Caco-2 (cell line): ENCODE data around the gene MEMO1. TPM values are rescaled to one million over a fixed set of nuclear protein-coding genes. Genes with fewer than 3 reads are reported as not detected.

Experiments used
- BruUV-seq: library from RNA; stranded (reverse); fragments of 400-500 nt; replicated peaks from 2 replicates; lab custom pipeline; 2021; lab: Mats Ljungman, UMichigan
- CTCF ChIA-PET: fragments of 300-600 bp; sonication (Branson Sonifier 250); formaldehyde crosslinking; loops from one replicate; lab custom pipeline; 2022; ENCODE audit warnings: antibody characterized with exemption; lab: Charles Lee
- POLR2A ChIA-PET: fragments of 300-600 bp; sonication (Branson Sonifier 250); formaldehyde crosslinking; loops from one replicate; lab custom pipeline; 2022; ENCODE audit warnings: antibody characterized with exemption; lab: Charles Lee
- DNase-seq, 2 experiments: peaks; one replicate each; pipeline versions ENCODE4 v3.0.0 to v3.0.0-alpha.2; 2020 to 2022
- H3K27me3 ChIP-seq: replicated peaks from 2 replicates; pipeline ENCODE4 v1.6.0; 2011; ENCODE audit warnings: low read length; ENCODE audit not compliant: control insufficient read depth, insufficient read depth
- H3K36me3 ChIP-seq: 2 replicates; pipeline ENCODE4 v1.5.1; 2011; ENCODE audit warnings: low read length; ENCODE audit not compliant: control insufficient read depth, insufficient read depth
- H3K4me1 ChIP-seq: fragments of 250-450 bp; sonication (Bioruptor Pico); 2 replicates; pipeline ENCODE4 v1.5.1; 2020; ENCODE audit warnings: mild to moderate bottlenecking
- H3K4me3 ChIP-seq: 2 replicates; pipeline ENCODE4 v1.5.1; 2011; ENCODE audit warnings: low read depth, mild to moderate bottlenecking, control low read depth, low read length
- H3K9me3 ChIP-seq: fragments of 250-450 bp; sonication (Bioruptor Pico); 2 replicates; pipeline ENCODE4 v1.5.1; 2020; ENCODE audit warnings: mild to moderate bottlenecking, moderate library complexity
- H3K27ac Mint-ChIP-seq: one replicate; pipeline ENCODE4 v1.8.0; 2022; ENCODE audit warnings: mixed read lengths; ENCODE audit not compliant: unreplicated experiment
- H3K27me3 Mint-ChIP-seq: one replicate; pipeline ENCODE4 v1.8.0; 2022; ENCODE audit warnings: mixed read lengths; ENCODE audit not compliant: insufficient read depth, unreplicated experiment
- H3K36me3 Mint-ChIP-seq: one replicate; pipeline ENCODE4 v1.8.0; 2022; ENCODE audit warnings: mild to moderate bottlenecking, mixed read lengths; ENCODE audit not compliant: insufficient read depth, unreplicated experiment
- H3K4me1 Mint-ChIP-seq: one replicate; pipeline ENCODE4 v1.8.0; 2022; ENCODE audit warnings: low read depth, mixed read lengths; ENCODE audit not compliant: unreplicated experiment
- H3K4me3 Mint-ChIP-seq: one replicate; pipeline ENCODE4 v1.8.0; 2022; ENCODE audit warnings: mild to moderate bottlenecking, moderate library complexity, mixed read lengths; ENCODE audit not compliant: unreplicated experiment
- H3K9me3 Mint-ChIP-seq: one replicate; pipeline ENCODE4 v1.8.0; 2022; ENCODE audit warnings: mixed read lengths; ENCODE audit not compliant: unreplicated experiment
- intact Hi-C: fragments of 100-400 bp; cut with micrococcal nuclease; formaldehyde crosslinking; loops from one replicate; pipeline ENCODE4 v1.10.0; 2022; ENCODE audit not compliant: unreplicated experiment
- total RNA-seq: library from RNA; stranded (reverse); gene quantifications from 2 replicates; pipeline ENCODE4 v1.2.3, GENCODE V29; 2022
- TF ChIP-seq, protein P1 (sequence below), 2 experiments: fragments of 200-600 bp in 1 of 2; IDR thresholded peaks; 1 replicate in 1 of 2; 2 replicates in 1 of 2; pipeline versions ENCODE4 v1.5.1 to v1.8.0; 2011 to 2022; ENCODE audit warnings: antibody characterized with exemption in 1 of 2, control low read depth in 1 of 2, inconsistent platforms in 1 of 2, low read depth in 1 of 2, low read length in 1 of 2, mild to moderate bottlenecking in 1 of 2, moderate library complexity in 1 of 2; ENCODE audit not compliant: insufficient read depth in 1 of 2, severe bottlenecking in 1 of 2, unreplicated experiment in 1 of 2

The MEMO1 gene
- total RNA-seq, 1 experiment from 2014 or later = 79.0 TPM

DNA sequence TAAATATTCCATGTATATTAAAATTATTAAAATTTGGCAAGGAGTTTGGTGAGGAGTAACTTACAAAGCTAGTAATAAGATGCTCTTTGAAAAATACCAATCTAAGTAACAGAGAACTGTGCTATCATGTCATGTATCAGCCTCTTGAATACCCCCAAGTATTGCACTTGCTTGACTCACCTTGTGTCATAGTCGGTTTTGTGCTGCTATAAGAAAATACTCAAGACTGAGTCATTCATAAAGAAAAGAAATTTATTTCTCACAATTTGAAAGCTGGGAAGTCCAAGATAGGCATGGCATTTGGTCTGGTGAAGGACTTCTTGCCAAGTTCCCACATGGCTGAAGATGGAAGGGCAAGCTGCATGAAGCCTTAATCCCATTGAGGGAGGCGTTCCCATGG lies 179.2 kb downstream of the MEMO1 start:
- peaks cover 18% of the 10 kb centered on the region for H3K9me3 Mint-ChIP-seq
- CTCF ChIA-PET = no interaction called here
- H3K4me3 ChIP-seq = no peak overlapping the region
- no peaks in the 10 kb centered on the region for H3K27me3 Mint-ChIP-seq
- no peaks in the 10 kb centered on the region for H3K36me3 ChIP-seq
- H3K27me3 ChIP-seq = no peaks in the 10 kb centered on the region
- DNase-seq = no peak
- BruUV-seq = no TSS peak
- H3K9me3 ChIP-seq = peaks cover 3% of the 10 kb centered on the region; the same call in 1 of the 2 replicates
- H3K4me1 Mint-ChIP-seq = no peaks in the 10 kb centered on the region
- H3K36me3 Mint-ChIP-seq = no peaks in the 10 kb centered on the region
- H3K4me3 Mint-ChIP-seq = no peak overlapping the region
- H3K27ac Mint-ChIP-seq = no peak overlapping the region
- H3K4me1 ChIP-seq = no peaks in the 10 kb centered on the region
- intact Hi-C loops = no loop called here
- TF ChIP-seq, protein P1, sequence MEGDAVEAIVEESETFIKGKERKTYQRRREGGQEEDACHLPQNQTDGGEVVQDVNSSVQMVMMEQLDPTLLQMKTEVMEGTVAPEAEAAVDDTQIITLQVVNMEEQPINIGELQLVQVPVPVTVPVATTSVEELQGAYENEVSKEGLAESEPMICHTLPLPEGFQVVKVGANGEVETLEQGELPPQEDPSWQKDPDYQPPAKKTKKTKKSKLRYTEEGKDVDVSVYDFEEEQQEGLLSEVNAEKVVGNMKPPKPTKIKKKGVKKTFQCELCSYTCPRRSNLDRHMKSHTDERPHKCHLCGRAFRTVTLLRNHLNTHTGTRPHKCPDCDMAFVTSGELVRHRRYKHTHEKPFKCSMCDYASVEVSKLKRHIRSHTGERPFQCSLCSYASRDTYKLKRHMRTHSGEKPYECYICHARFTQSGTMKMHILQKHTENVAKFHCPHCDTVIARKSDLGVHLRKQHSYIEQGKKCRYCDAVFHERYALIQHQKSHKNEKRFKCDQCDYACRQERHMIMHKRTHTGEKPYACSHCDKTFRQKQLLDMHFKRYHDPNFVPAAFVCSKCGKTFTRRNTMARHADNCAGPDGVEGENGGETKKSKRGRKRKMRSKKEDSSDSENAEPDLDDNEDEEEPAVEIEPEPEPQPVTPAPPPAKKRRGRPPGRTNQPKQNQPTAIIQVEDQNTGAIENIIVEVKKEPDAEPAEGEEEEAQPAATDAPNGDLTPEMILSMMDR (IDR thresholded peaks at IDR 0.05; ENCODE audit: insufficient read depth in 1 of 2, low read depth in 1 of 2, low read length in 1 of 2, severe bottlenecking in 1 of 2, unreplicated experiment in 1 of 2) = no peak
- POLR2A ChIA-PET = no interaction called here

DNA sequence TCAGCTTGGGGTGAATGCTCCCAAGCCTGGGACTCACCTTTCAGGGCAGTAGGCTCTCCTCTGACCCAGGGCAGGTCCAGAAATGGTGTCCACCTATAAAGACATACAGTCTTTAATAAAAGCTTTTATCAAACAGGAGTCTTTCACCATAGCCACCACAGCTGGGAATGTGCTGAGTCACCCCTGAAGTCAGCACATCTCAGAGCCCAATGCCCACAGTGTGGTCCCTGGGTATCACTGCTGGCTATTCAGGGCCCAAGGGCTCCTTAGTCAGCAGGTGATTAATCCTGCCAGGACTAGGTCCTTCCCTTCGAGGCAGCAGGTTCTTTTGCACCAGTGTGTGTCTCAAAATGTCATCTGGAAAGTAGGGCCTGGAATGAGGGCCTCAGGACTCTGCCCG lies 181.9 kb downstream of the MEMO1 start:
- BruUV-seq = no TSS peak

DNA sequence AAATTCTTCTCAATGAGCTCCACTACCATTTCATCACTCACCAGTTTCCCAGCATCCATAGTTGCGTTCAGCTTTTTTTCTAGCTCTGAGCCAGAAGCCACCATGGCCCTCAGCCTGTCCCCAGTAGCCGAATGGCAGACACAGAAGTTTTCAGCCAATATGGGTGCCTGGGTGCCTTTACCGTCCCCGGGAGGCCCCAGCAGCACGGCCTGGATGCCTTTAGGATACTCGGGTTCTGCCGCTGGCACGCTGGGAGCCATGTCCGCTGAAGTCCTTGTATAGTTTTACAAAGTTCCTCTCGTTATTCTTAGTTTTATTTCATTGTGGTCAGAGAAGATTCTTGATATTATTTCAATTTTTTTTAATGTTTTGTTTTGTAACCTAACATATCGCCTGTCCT lies 187.2 kb downstream of the MEMO1 start:
- Mint-ChIP-seq H3K4me3 (no peak overlapping the region), H3K4me1 (no peaks in the 10 kb centered on the region), H3K27ac (no peak overlapping the region), H3K9me3 (peaks cover 46% of the 10 kb centered on the region), H3K36me3 (no peaks in the 10 kb centered on the region), H3K27me3 (no peaks in the 10 kb centered on the region)
- POLR2A ChIA-PET = no interaction called here
- TF ChIP-seq, protein P1 (IDR thresholded peaks at IDR 0.05; ENCODE audit: insufficient read depth in 1 of 2, low read depth in 1 of 2, low read length in 1 of 2, severe bottlenecking in 1 of 2, unreplicated experiment in 1 of 2) = no peak
- H3K4me1 ChIP-seq = no peaks in the 10 kb centered on the region
- H3K9me3 ChIP-seq = peaks cover 18% of the 10 kb centered on the region
- CTCF ChIA-PET = no interaction called here
- no peaks in the 10 kb centered on the region for H3K36me3 ChIP-seq
- BruUV-seq = no TSS peak
- DNase-seq = no peak
- intact Hi-C loops = no loop called here
- no peaks in the 10 kb centered on the region for H3K27me3 ChIP-seq
- no peak overlapping the region for H3K4me3 ChIP-seq

More for the DNA sequence above, 181.9 kb downstream of the MEMO1 start:
- TF ChIP-seq, protein P1 (IDR thresholded peaks at IDR 0.05; ENCODE audit: insufficient read depth in 1 of 2, low read depth in 1 of 2, low read length in 1 of 2, severe bottlenecking in 1 of 2, unreplicated experiment in 1 of 2) = no peak
- CTCF ChIA-PET = no interaction called here
- Mint-ChIP-seq H3K27ac (no peak overlapping the region), H3K4me1 (no peaks in the 10 kb centered on the region), H3K27me3 (no peaks in the 10 kb centered on the region), H3K36me3 (no peaks in the 10 kb centered on the region), H3K4me3 (no peak overlapping the region), H3K9me3 (peaks cover 26% of the 10 kb centered on the region)
- POLR2A ChIA-PET = no interaction called here
- Histone ChIP-seq H3K27me3 (no peaks in the 10 kb centered on the region), H3K36me3 (no peaks in the 10 kb centered on the region), H3K4me1 (no peaks in the 10 kb centered on the region), H3K4me3 (no peak overlapping the region), H3K9me3 (peaks cover 10% of the 10 kb centered on the region; the same call in 1 of the 2 replicates)
- DNase-seq = no peak
- intact Hi-C loops = no loop called here
